OCI-LY3 (cell line): ENCODE data around the gene ZFP36L1.

Experiments
- H2AFZ ChIP-seq: fragments of 200-600, 300-600 bp; shearing (Covaris generic); 2 replicates; pipeline ENCODE4 v1.6.0; 2014; ENCODE audit warnings: antibody characterized with exemption, low read depth, low read length
- H3K27ac ChIP-seq: fragments of 200-600, 300-600 bp; sonication (generic); 2 replicates; pipeline ENCODE4 v1.5.1; 2014; ENCODE audit warnings: mild to moderate bottlenecking, low read length, moderate library complexity, mixed read lengths
- H3K27me3 ChIP-seq: fragments of 200-600, 300-600 bp; sonication (generic); 2 replicates; pipeline ENCODE4 v1.6.1; 2014; ENCODE audit warnings: low read depth, low read length, mixed read lengths
- H3K36me3 ChIP-seq: fragments of 200-600, 300-600 bp; sonication (generic); replicated peaks from 2 replicates; pipeline ENCODE3; 2014; ENCODE audit warnings: low read depth, low read length, mixed read lengths
- H3K4me1 ChIP-seq: fragments of 300-600, 200-600 bp; sonication (generic); 2 replicates; pipeline ENCODE4 v1.6.1; 2014; ENCODE audit warnings: low read length, mixed read lengths
- H3K4me2 ChIP-seq: fragments of 200-600, 300-600 bp; sonication (generic); 2 replicates; pipeline ENCODE4 v1.6.1; 2014; ENCODE audit warnings: low read length, mixed read lengths
- H3K4me3 ChIP-seq: fragments of 300-600, 200-600 bp; sonication (generic); 2 replicates; pipeline ENCODE4 v1.5.1; 2014; ENCODE audit warnings: antibody characterized with exemption, mild to moderate bottlenecking, low read length, moderate library complexity
- H3K79me2 ChIP-seq: fragments of 300-600, 200-600 bp; shearing (Covaris generic); 2 replicates; pipeline ENCODE4 v1.6.1; 2014; ENCODE audit warnings: mild to moderate bottlenecking, low read length, mixed read lengths
- H3K9ac ChIP-seq: fragments of 300-600, 200-600 bp; shearing (Covaris generic); 2 replicates; pipeline ENCODE4 v1.6.0; 2014; ENCODE audit warnings: mild to moderate bottlenecking, low read length, moderate library complexity
- H3K9me3 ChIP-seq: fragments of 200-600, 300-600 bp; shearing (Covaris generic); 2 replicates; pipeline ENCODE4 v1.6.1; 2014; ENCODE audit warnings: low read length, mixed read lengths; ENCODE audit not compliant: insufficient read depth
- H4K20me1 ChIP-seq: fragments of 200-600, 300-600 bp; sonication (generic); 2 replicates; pipeline ENCODE4 v1.6.1; 2016; ENCODE audit warnings: low read length, mixed read lengths; ENCODE audit not compliant: insufficient read depth
- EZH2phosphoT487 ChIP-seq: fragments of 200-600 bp; shearing (Covaris generic); IDR thresholded peaks from 2 replicates; pipeline ENCODE4 v1.6.1; 2018; ENCODE audit warnings: antibody characterized with exemption, mixed run types, low read depth
- TF ChIP-seq, protein P1 (sequence below): fragments of 200-600, 300-600 bp; sonication (generic); IDR thresholded peaks from 2 replicates; pipeline ENCODE4 v1.5.1; 2014; ENCODE audit warnings: antibody characterized with exemption, low read length, low read depth

ZFP36L1 gene

DNA sequence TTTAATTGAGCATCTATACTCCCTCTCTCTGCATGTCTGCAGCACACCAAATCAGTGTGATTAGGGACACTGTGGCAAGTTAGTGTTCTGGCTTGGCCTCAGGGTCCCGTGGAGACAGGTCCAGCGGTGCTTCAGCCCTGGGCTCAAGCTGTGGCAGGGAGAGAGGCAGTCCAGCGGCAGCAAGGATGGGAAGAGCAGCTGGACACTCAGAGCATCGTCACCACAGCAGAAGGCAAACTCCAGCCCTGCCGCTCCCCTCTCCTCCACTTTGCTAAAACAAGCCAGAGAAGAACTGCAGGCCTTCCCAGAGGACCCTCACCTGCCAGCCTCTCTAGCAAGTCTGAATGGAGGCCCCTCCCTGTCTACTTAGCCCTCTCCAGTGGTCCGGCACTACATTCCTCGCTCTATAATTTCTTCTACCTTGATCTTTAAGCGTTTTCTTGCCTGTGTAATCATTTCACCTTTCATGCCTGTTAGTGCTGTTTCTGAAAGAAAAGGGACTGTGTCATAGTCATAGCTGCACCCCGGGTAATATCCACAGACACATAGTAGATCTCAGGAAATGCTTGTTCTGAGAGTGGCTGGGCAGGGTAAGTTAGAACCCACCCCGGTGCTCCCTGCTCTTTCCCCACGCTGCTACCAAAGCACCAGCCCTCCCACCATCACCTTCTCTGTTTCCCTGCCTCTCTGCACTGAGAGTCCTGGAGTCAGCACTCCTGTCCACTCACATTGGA, 22.1 kb downstream of the ZFP36L1 start:
- no peaks in the 10 kb centered on the region for H3K36me3 ChIP-seq
- no peaks in the 10 kb centered on the region for H3K9me3 ChIP-seq
- no peaks in the 10 kb centered on the region for H3K79me2 ChIP-seq
- no peak overlapping the region for H3K4me3 ChIP-seq
- H3K4me2 ChIP-seq = no peak overlapping the region
- H3K9ac ChIP-seq = no peak overlapping the region
- H3K27ac ChIP-seq = no peak overlapping the region
- no peak overlapping the region for H2AFZ ChIP-seq
- no peaks in the 10 kb centered on the region; the same call in 1 of the 2 replicates for H3K4me1 ChIP-seq
- H4K20me1 ChIP-seq = no peaks in the 10 kb centered on the region
- no peak for TF ChIP-seq EZH2phosphoT487
- TF ChIP-seq, protein P1, sequence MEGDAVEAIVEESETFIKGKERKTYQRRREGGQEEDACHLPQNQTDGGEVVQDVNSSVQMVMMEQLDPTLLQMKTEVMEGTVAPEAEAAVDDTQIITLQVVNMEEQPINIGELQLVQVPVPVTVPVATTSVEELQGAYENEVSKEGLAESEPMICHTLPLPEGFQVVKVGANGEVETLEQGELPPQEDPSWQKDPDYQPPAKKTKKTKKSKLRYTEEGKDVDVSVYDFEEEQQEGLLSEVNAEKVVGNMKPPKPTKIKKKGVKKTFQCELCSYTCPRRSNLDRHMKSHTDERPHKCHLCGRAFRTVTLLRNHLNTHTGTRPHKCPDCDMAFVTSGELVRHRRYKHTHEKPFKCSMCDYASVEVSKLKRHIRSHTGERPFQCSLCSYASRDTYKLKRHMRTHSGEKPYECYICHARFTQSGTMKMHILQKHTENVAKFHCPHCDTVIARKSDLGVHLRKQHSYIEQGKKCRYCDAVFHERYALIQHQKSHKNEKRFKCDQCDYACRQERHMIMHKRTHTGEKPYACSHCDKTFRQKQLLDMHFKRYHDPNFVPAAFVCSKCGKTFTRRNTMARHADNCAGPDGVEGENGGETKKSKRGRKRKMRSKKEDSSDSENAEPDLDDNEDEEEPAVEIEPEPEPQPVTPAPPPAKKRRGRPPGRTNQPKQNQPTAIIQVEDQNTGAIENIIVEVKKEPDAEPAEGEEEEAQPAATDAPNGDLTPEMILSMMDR = no peak
- 0 out of 2 replicates have a peak, but pooled peaks cover 3% of the 10 kb centered on the region for H3K27me3 ChIP-seq

DNA sequence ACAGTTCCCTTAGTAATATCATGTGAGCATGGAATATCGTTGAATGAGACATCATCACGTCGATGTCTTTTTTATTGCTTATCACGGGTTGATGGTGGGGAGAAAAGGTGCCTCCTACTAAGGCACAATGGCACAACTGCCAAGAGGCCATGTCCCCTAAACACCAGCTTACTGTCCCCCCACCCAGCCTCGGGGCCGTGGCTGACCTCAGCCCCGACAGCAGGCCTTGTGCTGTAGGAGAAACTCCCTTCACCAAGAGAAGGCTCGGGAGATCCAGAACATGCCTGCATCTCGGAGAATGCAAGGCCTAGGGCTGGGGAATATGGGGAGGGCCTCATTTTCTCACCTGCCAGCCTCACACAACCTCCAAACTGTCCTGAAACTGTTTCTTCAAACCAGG, 22.8 kb downstream of the ZFP36L1 start:
- H3K4me3 ChIP-seq = no peak overlapping the region
- 0 out of 2 replicates have a peak, but pooled peaks cover 3% of the 10 kb centered on the region for H3K27me3 ChIP-seq
- no peaks in the 10 kb centered on the region for H4K20me1 ChIP-seq
- H3K4me1 ChIP-seq = no peaks in the 10 kb centered on the region; the same call in 1 of the 2 replicates
- no peak for TF ChIP-seq EZH2phosphoT487
- TF ChIP-seq, protein P1 = no peak
- no peak overlapping the region for H3K9ac ChIP-seq
- H3K79me2 ChIP-seq = no peaks in the 10 kb centered on the region
- H3K4me2 ChIP-seq = no peak overlapping the region
- H3K36me3 ChIP-seq = no peaks in the 10 kb centered on the region
- no peak overlapping the region for H3K27ac ChIP-seq
- no peak overlapping the region for H2AFZ ChIP-seq
- no peaks in the 10 kb centered on the region for H3K9me3 ChIP-seq

DNA sequence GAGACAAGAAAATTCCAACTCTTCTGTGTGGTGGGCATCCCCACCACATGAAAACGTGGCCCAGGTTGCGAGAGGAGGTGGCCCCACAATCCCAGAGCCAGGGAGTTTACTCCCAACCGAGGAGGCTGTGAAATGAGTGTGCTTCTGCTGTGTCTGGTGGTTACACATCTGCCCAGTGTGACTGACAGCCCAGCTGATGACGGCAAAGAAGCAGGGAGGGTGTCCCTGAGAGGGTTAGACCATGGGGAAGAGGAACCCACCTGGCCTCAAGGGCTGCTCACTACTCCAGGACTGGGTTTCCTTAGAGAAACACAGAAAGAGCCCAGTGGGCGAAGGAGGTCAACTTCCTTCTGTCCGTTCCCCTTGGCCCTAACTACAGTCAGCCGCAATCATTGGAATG, 24.6 kb downstream of the ZFP36L1 start:
- Histone ChIP-seq H3K79me2 (no peaks in the 10 kb centered on the region), H3K9me3 (no peaks in the 10 kb centered on the region), H4K20me1 (no peaks in the 10 kb centered on the region), H3K4me1 (no peaks in the 10 kb centered on the region; the same call in 1 of the 2 replicates), H3K9ac (no peak overlapping the region), H3K4me3 (no peak overlapping the region), H3K36me3 (no peaks in the 10 kb centered on the region), H3K4me2 (no peak overlapping the region), H3K27me3 (0 out of 2 replicates have a peak, but pooled peaks cover 3% of the 10 kb centered on the region), H2AFZ (no peak overlapping the region), H3K27ac (no peak overlapping the region)
- TF ChIP-seq, protein P1 = no peak
- TF ChIP-seq EZH2phosphoT487 = no peak

DNA sequence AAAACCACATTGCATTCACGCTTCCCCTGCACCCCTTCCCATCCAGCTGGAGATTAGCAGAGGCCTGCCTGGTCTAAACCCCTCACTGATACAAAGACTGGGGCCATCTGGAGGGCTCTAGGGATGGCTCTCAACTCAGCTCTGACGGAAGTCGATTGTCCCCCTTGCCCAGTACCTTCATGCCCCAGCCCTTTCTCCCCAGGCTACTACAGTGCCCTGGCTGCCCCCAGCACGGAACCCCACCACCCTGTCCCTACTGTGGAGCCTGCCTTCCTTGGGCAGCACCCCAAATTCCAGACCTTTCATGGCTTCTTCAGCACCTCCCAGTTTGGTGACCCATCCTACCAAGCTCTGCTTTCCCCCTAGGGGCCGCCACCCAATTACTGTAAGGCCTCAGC, 25.6 kb downstream of the ZFP36L1 start:
- no peak for TF ChIP-seq EZH2phosphoT487
- TF ChIP-seq, protein P1 = no peak
- H3K27ac ChIP-seq = no peak overlapping the region

More for the DNA sequence above, 25.6 kb downstream of the ZFP36L1 start:
- Histone ChIP-seq H2AFZ (no peak overlapping the region), H4K20me1 (no peaks in the 10 kb centered on the region), H3K9ac (no peak overlapping the region), H3K4me2 (no peak overlapping the region), H3K9me3 (no peaks in the 10 kb centered on the region), H3K36me3 (no peaks in the 10 kb centered on the region), H3K4me1 (no peaks in the 10 kb centered on the region), H3K27me3 (0 out of 2 replicates have a peak, but pooled peaks cover 3% of the 10 kb centered on the region), H3K79me2 (no peaks in the 10 kb centered on the region), H3K4me3 (no peak overlapping the region)
